Uterus (tissue), 2 donors: ENCODE data around the gene MX1.

ENCODE experiments used
- POLR2A ChIP-seq, 2 donors: fragments of 450-650 bp; IDR thresholded peaks; one replicate each; pipeline ENCODE4 v1.6.1; 2016; ENCODE audit warnings: antibody characterized with exemption in 2 of 2, mild to moderate bottlenecking in 1 of 2, moderate library complexity in 1 of 2
- TF ChIP-seq, protein P1 (sequence below), 4 experiments: fragments of 200-600 bp in 2 of 4; fragments of 450-650 bp in 2 of 4; sonication (generic) in 2 of 4; IDR thresholded peaks; one replicate each; pipeline ENCODE4 v1.5.1; 2016 to 2019; ENCODE audit warnings: antibody characterized with exemption in 4 of 4, mild to moderate bottlenecking in 2 of 4, moderate library complexity in 1 of 4

DNA sequence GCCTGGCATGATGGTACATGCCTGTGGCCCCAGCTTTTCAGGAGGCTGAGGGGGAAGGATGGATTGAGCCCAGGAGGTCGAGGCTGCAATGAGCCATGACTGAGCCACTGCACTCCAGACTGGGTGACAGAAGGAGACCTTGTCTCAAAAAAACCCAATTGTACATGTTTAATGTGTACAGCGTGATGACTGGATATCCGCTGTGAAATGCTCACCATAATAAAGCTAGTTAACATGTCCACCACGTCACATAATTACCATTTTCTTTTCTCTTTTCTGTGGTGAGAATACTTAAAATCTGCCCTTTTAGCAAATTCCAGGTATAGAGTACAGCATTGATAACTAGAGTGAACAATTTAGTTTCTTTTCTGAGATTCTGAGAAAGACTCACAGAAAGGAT, 57.9 kb downstream of the MX1 start:
- TF ChIP-seq, protein P1, sequence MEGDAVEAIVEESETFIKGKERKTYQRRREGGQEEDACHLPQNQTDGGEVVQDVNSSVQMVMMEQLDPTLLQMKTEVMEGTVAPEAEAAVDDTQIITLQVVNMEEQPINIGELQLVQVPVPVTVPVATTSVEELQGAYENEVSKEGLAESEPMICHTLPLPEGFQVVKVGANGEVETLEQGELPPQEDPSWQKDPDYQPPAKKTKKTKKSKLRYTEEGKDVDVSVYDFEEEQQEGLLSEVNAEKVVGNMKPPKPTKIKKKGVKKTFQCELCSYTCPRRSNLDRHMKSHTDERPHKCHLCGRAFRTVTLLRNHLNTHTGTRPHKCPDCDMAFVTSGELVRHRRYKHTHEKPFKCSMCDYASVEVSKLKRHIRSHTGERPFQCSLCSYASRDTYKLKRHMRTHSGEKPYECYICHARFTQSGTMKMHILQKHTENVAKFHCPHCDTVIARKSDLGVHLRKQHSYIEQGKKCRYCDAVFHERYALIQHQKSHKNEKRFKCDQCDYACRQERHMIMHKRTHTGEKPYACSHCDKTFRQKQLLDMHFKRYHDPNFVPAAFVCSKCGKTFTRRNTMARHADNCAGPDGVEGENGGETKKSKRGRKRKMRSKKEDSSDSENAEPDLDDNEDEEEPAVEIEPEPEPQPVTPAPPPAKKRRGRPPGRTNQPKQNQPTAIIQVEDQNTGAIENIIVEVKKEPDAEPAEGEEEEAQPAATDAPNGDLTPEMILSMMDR (IDR thresholded peaks at IDR 0.05) = no peak
- no peak for TF ChIP-seq POLR2A (IDR thresholded peaks at IDR 0.05)
